Neural cell (in vitro differentiated cells): Measurements from ENCODE around the gene PLEKHA7.

Source experiments
- CTCF ChIP-seq: fragments of 450-650 bp; IDR thresholded peaks from 2 replicates; pipeline ENCODE4 v1.5.1; 2014; ENCODE audit warnings: antibody characterized with exemption, mild to moderate bottlenecking, moderate library complexity; ENCODE audit not compliant: poor library complexity, severe bottlenecking
- EP300 ChIP-seq: fragments of 450-650 bp; conservative IDR thresholded peaks from 2 replicates; pipeline ENCODE4 v1.6.1; 2014; ENCODE audit warnings: antibody characterized with exemption, mild to moderate bottlenecking, moderate library complexity; ENCODE audit not compliant: poor library complexity, severe bottlenecking
- EZH2 ChIP-seq: fragments of 200-600, 300-800 bp; shearing (Covaris generic), sonication (generic); IDR thresholded peaks from 2 replicates; pipeline ENCODE4 v1.6.1; 2014; ENCODE audit warnings: antibody characterized with exemption, low read length, borderline replicate concordance, mild to moderate bottlenecking; ENCODE audit not compliant: insufficient read depth, poor library complexity, severe bottlenecking
- POLR2AphosphoS5 ChIP-seq: IDR thresholded peaks from 2 replicates; pipeline ENCODE4 v1.6.1; 2012
- SMC3 ChIP-seq: fragments of 450-650 bp; conservative IDR thresholded peaks from 2 replicates; pipeline ENCODE4 v1.6.1; 2014; ENCODE audit warnings: antibody characterized with exemption, mild to moderate bottlenecking, moderate library complexity; ENCODE audit not compliant: poor library complexity
- TAF1 ChIP-seq: IDR thresholded peaks from 2 replicates; pipeline ENCODE4 v1.6.1; 2012; ENCODE audit warnings: low read depth

GRCh38 chr11:16881074-16881709, 133.0 kb downstream of the PLEKHA7 start:
- no peak for TF ChIP-seq EP300
- TF ChIP-seq SMC3, result no peak
- no peak for TF ChIP-seq CTCF
- TF ChIP-seq TAF1, result no peak
- no peak for TF ChIP-seq POLR2AphosphoS5
- TF ChIP-seq EZH2, result no peak
